GM18526 (cell line): ENCODE data around the gene HS3ST4.

Experiments used
- POLR2A ChIP-seq: IDR thresholded peaks from 3 replicates; pipeline ENCODE4 v1.6.1; 2011; ENCODE audit not compliant: insufficient read length; ENCODE audit errors: extremely low read depth

The HS3ST4 gene

DNA sequence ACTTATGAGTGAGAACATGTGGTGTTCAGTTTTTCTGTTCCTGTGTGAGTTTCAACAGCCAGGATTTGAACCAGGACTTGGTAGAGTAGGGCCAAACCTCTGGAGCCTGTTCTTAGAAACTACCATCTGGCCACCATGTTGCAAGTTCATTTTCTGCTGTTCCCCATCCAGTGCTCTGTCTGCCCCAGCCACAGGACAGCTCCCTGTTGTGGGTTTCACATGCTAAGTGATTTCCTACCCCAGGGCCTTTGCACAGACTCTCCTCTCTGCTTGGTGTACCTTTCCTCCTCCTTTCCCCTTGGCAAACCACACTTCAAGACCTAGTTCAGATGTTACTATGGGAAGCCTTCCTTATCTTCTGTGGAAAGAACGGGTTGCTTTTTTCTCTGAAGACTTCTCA lies 79.5 kb downstream of the HS3ST4 start:
- TF ChIP-seq POLR2A: no peak

DNA sequence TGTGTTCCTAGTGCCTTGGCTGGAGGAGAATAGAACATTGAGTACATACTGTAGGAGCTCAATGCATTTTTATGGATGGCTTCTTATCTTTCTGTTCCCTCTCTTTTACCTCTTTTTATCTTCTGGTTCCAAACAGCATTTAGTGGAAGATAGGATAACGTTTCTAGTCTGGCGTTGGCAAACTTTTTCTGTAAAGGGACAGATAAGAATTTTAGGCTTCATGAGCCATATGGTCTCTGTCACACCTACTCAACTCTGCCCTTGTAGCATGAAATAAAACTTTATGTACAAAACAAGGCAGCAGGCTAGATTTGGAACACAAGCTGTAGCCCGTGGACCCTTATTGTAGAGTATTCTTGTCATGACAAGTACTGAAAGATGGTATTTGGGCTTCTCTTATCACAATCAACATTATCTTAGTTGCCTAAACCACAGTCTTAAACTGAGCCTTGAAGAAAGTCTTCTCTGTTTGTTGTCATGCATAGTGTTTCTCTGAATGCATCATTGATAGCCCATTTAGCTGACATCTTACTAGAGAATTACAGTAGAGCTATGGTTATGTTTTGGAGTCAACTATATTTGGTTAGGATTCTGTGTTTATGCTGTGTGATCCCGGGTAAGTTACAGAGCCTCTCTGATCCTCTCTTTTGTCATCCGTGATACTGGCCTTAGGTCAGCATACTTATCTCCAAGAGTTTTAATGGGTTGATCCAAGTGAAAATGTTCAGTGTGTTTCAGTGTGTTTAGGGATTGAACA lies 80.2 kb downstream of the HS3ST4 start:
- no peak for TF ChIP-seq POLR2A

- TF ChIP-seq POLR2A: no peak
Measured at GRCh38 chr16:25783226-25783625, 91.5 kb downstream of the HS3ST4 start.

GRCh38 chr16:25785361-25785760 lies 93.6 kb downstream of the HS3ST4 start:
- no peak for TF ChIP-seq POLR2A

GRCh38 chr16:25786748-25787147 lies 95.0 kb downstream of the HS3ST4 start:
- no peak for TF ChIP-seq POLR2A

- no peak for TF ChIP-seq POLR2A
Measured at GRCh38 chr16:25788637-25789036, 96.9 kb downstream of the HS3ST4 start.

- TF ChIP-seq POLR2A: no peak
Measured at GRCh38 chr16:25796239-25796638, 104.5 kb downstream of the HS3ST4 start.

GRCh38 chr16:25798065-25798464 lies 106.3 kb downstream of the HS3ST4 start:
- no peak for TF ChIP-seq POLR2A

- TF ChIP-seq POLR2A: no peak
Measured at GRCh38 chr16:25799816-25800215, 108.1 kb downstream of the HS3ST4 start.

DNA sequence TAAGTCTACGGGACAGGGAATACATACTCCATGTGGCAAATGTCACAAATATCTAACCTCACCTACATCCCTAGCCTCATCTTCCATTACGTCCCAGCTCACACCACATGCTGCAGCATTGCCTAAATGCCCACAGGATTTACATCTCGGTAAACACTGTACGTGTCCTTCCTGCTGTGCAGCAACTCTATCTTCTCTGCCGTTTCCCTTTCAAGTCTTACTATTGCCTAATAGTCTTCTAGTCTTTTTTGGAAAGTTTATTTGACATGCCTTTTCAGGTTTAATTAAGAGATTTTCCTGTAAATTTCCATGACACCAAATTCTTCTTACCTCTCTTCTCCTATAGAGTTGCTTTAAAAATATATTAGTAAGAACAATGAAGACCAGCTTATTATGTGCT lies 120.5 kb downstream of the HS3ST4 start:
- no peak for TF ChIP-seq POLR2A

- TF ChIP-seq POLR2A: no peak
Measured at GRCh38 chr16:25817295-25817694, 125.5 kb downstream of the HS3ST4 start.

GRCh38 chr16:25817876-25818275 lies 126.1 kb downstream of the HS3ST4 start:
- no peak for TF ChIP-seq POLR2A

DNA sequence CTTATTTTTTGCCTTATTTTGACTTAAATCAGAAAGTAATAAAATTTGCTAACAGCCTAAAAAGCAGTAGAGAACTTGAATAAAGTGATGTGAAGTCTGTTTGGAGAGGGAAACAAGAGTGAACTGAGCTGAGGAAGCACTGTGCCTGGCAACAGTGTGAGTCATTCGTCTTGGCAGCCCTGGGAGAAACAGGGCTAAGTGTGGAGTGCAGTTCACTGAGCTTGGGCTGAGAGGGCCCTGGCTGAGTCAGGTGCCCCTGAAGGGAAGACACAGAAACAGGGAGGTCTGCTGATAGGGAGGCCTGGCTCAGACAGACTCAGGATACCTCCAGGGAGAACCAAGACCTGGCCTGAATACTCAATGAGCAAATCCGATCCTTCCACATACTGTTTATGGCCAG lies 132.1 kb downstream of the HS3ST4 start:
- no peak for TF ChIP-seq POLR2A

GRCh38 chr16:25827709-25828108 lies 135.9 kb downstream of the HS3ST4 start:
- no peak for TF ChIP-seq POLR2A

DNA sequence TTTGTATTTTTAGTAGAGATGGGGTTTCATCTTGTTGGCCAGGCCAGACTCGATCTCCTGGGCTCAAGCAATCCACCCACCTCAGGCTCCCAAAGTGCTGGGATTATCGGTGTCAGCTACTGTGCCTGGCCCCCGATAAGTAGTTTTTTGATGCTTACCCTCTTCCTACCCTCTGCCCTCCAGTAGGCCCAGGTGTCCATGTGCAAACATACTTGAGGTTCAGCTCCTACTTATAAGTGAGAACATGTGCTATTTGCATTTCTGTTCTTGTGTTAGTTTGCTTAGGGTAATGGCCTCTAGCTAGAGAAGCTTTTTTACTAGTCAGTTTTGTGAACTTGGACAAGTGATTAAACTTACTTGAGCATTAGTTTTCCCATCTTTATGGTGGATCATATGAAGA lies 136.8 kb downstream of the HS3ST4 start:
- TF ChIP-seq POLR2A: no peak

DNA sequence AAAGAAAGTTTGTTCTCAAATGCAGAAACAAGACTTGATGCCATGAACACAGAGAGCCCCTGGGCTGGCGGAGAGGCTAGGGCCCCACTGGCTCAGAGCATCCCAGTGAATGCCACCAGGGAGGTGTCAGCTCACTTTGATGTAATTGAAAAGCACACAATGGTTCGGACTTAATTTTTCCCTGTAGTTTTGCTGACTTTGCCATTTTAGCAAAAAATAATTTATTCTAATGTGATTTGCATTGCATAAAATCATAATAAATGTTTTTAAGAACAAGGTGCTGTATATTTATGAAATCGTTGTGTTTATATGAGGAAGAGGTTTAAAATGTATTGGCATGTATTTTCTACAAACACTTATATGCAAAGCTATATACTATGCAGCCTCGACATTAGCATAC lies 140.5 kb downstream of the HS3ST4 start:
- TF ChIP-seq POLR2A: no peak

DNA sequence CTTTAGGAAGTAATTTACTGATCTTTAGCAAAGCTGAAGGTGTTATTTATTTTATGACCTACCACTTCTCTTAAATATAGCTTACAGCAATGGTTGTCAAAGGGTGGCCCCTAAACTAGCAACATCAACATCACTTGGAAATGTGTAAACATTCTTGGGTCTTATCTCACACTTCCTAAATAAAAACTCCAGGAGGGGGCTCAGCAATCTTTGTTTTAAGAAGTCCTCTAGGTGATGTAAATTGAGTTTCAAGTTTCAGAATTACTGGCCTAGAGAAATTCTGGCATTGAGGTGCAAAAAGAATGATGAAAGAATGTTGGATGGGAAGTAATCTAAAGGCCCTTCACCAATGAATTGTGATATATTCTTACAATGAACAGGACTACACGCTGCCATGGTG lies 142.3 kb downstream of the HS3ST4 start:
- no peak for TF ChIP-seq POLR2A

DNA sequence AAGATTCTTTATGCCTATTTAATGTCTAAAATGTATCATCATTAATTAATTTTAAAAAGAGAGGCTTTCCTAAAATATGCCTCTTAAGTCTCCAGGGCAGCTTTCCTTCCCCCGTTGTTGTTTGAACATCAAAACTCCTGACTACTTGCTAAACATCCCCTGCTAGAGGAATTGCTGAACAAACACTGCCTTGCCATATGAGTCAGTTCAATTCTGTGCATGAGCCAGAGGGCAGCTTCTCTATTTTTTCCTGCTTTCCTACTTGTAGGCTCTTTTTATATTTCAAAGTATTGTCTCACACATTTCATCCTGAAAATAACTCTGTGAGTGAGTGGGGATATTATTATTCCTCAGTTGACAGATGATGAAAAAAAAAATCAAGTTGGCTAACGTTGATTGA lies 143.4 kb downstream of the HS3ST4 start:
- no peak for TF ChIP-seq POLR2A

DNA sequence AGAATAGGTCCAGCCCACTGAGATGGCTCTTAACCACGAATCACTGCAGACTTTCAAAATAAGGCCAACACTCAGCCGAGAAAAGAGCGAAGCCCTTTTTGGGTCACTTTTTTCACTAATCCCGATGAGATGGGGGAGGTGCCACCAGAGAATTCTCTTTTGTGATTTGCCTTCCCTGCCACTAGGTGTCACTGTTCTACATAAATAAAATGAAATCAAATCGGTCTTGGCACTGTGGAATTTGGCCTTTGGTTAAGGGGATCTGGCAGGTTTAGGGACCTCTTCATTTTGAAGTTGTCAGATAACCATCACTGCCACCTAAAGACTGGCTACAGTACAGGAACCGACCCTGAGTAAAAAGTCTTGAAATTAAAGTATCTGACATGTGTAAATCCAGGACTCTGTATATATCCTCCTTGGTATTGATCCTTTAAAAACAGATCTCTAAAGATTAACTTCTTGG lies 147.0 kb downstream of the HS3ST4 start:
- TF ChIP-seq POLR2A: no peak
